Measurements from ENCODE around the gene RASGEF1B.

DNA sequence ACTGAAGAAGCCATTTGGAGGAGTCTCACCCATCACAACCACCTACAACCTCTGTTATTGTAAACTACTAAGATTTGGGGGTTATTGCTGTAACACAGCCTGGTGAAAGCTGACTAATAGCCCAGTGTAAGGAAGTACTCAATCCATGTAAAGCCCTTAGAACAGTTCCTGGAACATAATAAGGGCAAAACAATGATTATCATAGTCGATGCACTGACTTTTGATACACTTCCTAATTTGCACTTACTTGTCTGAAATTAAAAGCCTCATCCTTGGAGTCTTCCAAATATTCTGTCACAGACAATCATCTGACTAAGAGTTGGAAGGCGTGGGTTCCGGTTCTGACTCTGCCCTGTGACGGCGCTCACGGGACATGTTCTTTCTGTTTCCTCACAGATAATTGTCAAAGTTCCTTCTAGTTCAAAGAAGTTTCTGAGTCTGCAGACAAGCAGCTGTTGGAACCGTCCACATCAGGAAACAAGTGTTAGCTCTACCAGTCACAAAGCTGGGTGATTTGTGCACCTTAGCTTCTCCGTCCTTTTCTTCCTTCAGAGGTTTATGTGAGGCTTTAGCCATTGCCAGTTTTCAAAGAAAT is 33.4 kb upstream of the RASGEF1B start:
- TF ChIP-seq FOXJ3 (CRISPR knock-in tag; IDR thresholded peaks at IDR 0.05; ENCODE audit: borderline replicate concordance) (no peak), CBFB (CRISPR knock-in tag; IDR thresholded peaks at IDR 0.05; ENCODE audit: low read depth) (no peak), ZNF425 (CRISPR knock-in tag; conservative IDR thresholded peaks at IDR 0.05) (no peak), ETV6 (CRISPR knock-in tag; IDR thresholded peaks at IDR 0.05) (no peak)
- TF ChIP-seq, protein P1, sequence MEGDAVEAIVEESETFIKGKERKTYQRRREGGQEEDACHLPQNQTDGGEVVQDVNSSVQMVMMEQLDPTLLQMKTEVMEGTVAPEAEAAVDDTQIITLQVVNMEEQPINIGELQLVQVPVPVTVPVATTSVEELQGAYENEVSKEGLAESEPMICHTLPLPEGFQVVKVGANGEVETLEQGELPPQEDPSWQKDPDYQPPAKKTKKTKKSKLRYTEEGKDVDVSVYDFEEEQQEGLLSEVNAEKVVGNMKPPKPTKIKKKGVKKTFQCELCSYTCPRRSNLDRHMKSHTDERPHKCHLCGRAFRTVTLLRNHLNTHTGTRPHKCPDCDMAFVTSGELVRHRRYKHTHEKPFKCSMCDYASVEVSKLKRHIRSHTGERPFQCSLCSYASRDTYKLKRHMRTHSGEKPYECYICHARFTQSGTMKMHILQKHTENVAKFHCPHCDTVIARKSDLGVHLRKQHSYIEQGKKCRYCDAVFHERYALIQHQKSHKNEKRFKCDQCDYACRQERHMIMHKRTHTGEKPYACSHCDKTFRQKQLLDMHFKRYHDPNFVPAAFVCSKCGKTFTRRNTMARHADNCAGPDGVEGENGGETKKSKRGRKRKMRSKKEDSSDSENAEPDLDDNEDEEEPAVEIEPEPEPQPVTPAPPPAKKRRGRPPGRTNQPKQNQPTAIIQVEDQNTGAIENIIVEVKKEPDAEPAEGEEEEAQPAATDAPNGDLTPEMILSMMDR (IDR thresholded peaks at IDR 0.05): no peak

Measured in WTC11 (cell line).